Astrocyte of the hippocampus (primary cell): ENCODE data around the gene FAM3B.
A peak's percentile ranks its signal among the peaks of the same experiment; 100 is the strongest.
"Not testable (repeated sequence)": the region's sequence is repeated elsewhere in the genome, so short reads cannot be mapped to it uniquely, and the experiment has no call there.

Experiments
- DNase-seq: peaks from one replicate; pipeline ENCODE4 v3.0.0; 2011; ENCODE audit warnings: low read depth, low spot score

FAM3B gene

GRCh38 chr21:41316200-41317062, at the start of gene FAM3B:
Gene FAM3B, plus strand, starts transcription at chr21:41316801. Its CDS starts 79 bp downstream, at chr21:41316880.
- DNase-seq: peak; percentile 12

GRCh38 chr21:41267346-41267745, 49.3 kb upstream of the FAM3B start:
- DNase-seq: no peak

- DNase-seq: no peak
Observed at GRCh38 chr21:41269535-41269934, 47.1 kb upstream of the FAM3B start.

- no peak for DNase-seq
Observed at GRCh38 chr21:41277196-41277595, 39.4 kb upstream of the FAM3B start.

GRCh38 chr21:41277846-41278245, 38.8 kb upstream of the FAM3B start:
- peak; percentile 66 for DNase-seq

- DNase-seq: no peak
Observed at GRCh38 chr21:41280115-41280919, 36.3 kb upstream of the FAM3B start.

GRCh38 chr21:41282412-41282811, 34.2 kb upstream of the FAM3B start:
- no peak for DNase-seq

- peak; percentile 87 for DNase-seq
Observed at GRCh38 chr21:41283211-41283818, 33.3 kb upstream of the FAM3B start.

GRCh38 chr21:41289431-41289830, 27.2 kb upstream of the FAM3B start:
- peak; percentile 33 for DNase-seq

- DNase-seq: no peak
Observed at GRCh38 chr21:41290106-41290799, 26.3 kb upstream of the FAM3B start.

GRCh38 chr21:41294548-41295231, 21.9 kb upstream of the FAM3B start:
- no peak for DNase-seq

GRCh38 chr21:41295721-41296254, 20.8 kb upstream of the FAM3B start:
- no peak for DNase-seq

- DNase-seq: no peak
Observed at GRCh38 chr21:41302976-41303375, 13.6 kb upstream of the FAM3B start.

- no peak for DNase-seq
Observed at GRCh38 chr21:41304068-41304720, 12.4 kb upstream of the FAM3B start.

GRCh38 chr21:41307219-41307618, 9.4 kb upstream of the FAM3B start:
- no peak for DNase-seq

GRCh38 chr21:41313285-41314164, 3.1 kb upstream of the FAM3B start:
- DNase-seq: not testable (repeated sequence)

- no peak for DNase-seq
Observed at GRCh38 chr21:41315726-41316125, 875 bp upstream of the FAM3B start.

GRCh38 chr21:41317063-41317392, 427 bp downstream of the FAM3B start:
- no peak for DNase-seq

GRCh38 chr21:41317458-41317857, 857 bp downstream of the FAM3B start:
- DNase-seq: no peak
